H9 (cell line): ENCODE measurements around the gene SCUBE1. TPM values are rescaled to one million over a fixed set of nuclear protein-coding genes. Genes with fewer than 3 reads are reported as not detected.
A peak's percentile ranks its signal among the peaks of the same experiment; 100 is the strongest.

Experiments
- DNase-seq: peaks from one replicate; pipeline ENCODE4 v3.0.0-alpha.2; 2017
- H2AFZ ChIP-seq: one replicate; pipeline ENCODE4 v1.6.1; 2013; ENCODE audit warnings: mild to moderate bottlenecking, low read length, control low read depth, moderate library complexity
- H2AK5ac ChIP-seq: 2 replicates; pipeline ENCODE4 v1.6.1; 2013; ENCODE audit warnings: low read length, control low read depth, mixed read lengths; ENCODE audit not compliant: insufficient read length
- H2BK120ac ChIP-seq: one replicate; pipeline ENCODE4 v1.6.1; 2013; ENCODE audit warnings: low read depth, mild to moderate bottlenecking, low read length, control low read depth, inconsistent platforms; ENCODE audit not compliant: poor library complexity, severe bottlenecking
- H2BK12ac ChIP-seq: 2 replicates; pipeline ENCODE4 v1.6.1; 2013; ENCODE audit warnings: low read length, control low read depth, mixed read lengths, low read depth; ENCODE audit not compliant: insufficient read length
- H2BK15ac ChIP-seq: 2 replicates; pipeline ENCODE4 v1.6.1; 2013; ENCODE audit warnings: low read depth, low read length, control low read depth
- H2BK20ac ChIP-seq: one replicate; pipeline ENCODE4 v1.6.1; 2013; ENCODE audit warnings: low read depth, mild to moderate bottlenecking, low read length, control low read depth, inconsistent platforms; ENCODE audit not compliant: poor library complexity, severe bottlenecking
- H2BK5ac ChIP-seq: 2 replicates; pipeline ENCODE4 v1.6.1; 2013; ENCODE audit warnings: low read length, control low read depth, mixed read lengths; ENCODE audit not compliant: insufficient read length
- H3K14ac ChIP-seq: 2 replicates; pipeline ENCODE4 v1.6.1; 2013; ENCODE audit warnings: low read length, control low read depth; ENCODE audit not compliant: insufficient read depth
- H3K18ac ChIP-seq: 2 replicates; pipeline ENCODE4 v1.6.1; 2013; ENCODE audit warnings: low read depth, mild to moderate bottlenecking, mixed read lengths, low read length, control low read depth; ENCODE audit not compliant: insufficient read length
- H3K23ac ChIP-seq: 2 replicates; pipeline ENCODE4 v1.6.1; 2013; ENCODE audit warnings: low read length, control low read depth, mixed read lengths, low read depth; ENCODE audit not compliant: insufficient read length
- H3K23me2 ChIP-seq: 2 replicates; pipeline ENCODE4 v1.6.1; 2013; ENCODE audit warnings: low read depth, mild to moderate bottlenecking, mixed read lengths, low read length, control low read depth; ENCODE audit not compliant: insufficient read length, poor library complexity, severe bottlenecking
- H3K27ac ChIP-seq: 2 replicates; pipeline ENCODE4 v1.5.1; 2013; ENCODE audit warnings: low read length, control low read depth, mixed read lengths, low read depth; ENCODE audit not compliant: insufficient read length
- H3K27me3 ChIP-seq: 2 replicates; pipeline ENCODE4 v1.6.1; 2013; ENCODE audit warnings: low read length, control low read depth, inconsistent platforms; ENCODE audit not compliant: insufficient read depth
- H3K4ac ChIP-seq: 2 replicates; pipeline ENCODE4 v1.6.1; 2013; ENCODE audit warnings: low read depth, mild to moderate bottlenecking, control low read depth, inconsistent platforms, low read length, moderate library complexity
- H3K4me1 ChIP-seq: 2 replicates; pipeline ENCODE4 v1.6.1; 2013; ENCODE audit warnings: low read length, control low read depth, inconsistent platforms; ENCODE audit not compliant: insufficient read depth
- H3K4me2 ChIP-seq: 2 replicates; pipeline ENCODE4 v1.6.1; 2013; ENCODE audit warnings: low read length, control low read depth, mixed read lengths; ENCODE audit not compliant: insufficient read length, insufficient read depth
- H3K56ac ChIP-seq: 2 replicates; pipeline ENCODE4 v1.6.1; 2013; ENCODE audit warnings: low read depth, mild to moderate bottlenecking, mixed read lengths, low read length, control low read depth; ENCODE audit not compliant: insufficient read length
- H3K79me1 ChIP-seq: 2 replicates; pipeline ENCODE4 v1.6.1; 2013; ENCODE audit warnings: low read depth, mild to moderate bottlenecking, moderate library complexity, low read length, control low read depth, inconsistent platforms; ENCODE audit not compliant: insufficient read depth, poor library complexity, severe bottlenecking
- H3K79me2 ChIP-seq: 2 replicates; pipeline ENCODE4 v1.6.1; 2013; ENCODE audit warnings: low read length, control low read depth, inconsistent platforms; ENCODE audit not compliant: insufficient read depth
- H3K9ac ChIP-seq: 2 replicates; pipeline ENCODE4 v1.6.1; 2013; ENCODE audit warnings: low read length, control low read depth, mixed read lengths; ENCODE audit not compliant: insufficient read length; ENCODE audit errors: extremely low read depth
- H3K9me3 ChIP-seq: one replicate; pipeline ENCODE4 v1.6.1; 2013; ENCODE audit warnings: low read depth, low read length, inconsistent platforms; ENCODE audit not compliant: control insufficient read depth
- H3T11ph ChIP-seq: one replicate; pipeline ENCODE4 v1.6.1; 2013; ENCODE audit warnings: mild to moderate bottlenecking, low read length, control low read depth, inconsistent platforms
- H4K20me1 ChIP-seq: one replicate; pipeline ENCODE4 v1.6.1; 2013; ENCODE audit not compliant: control insufficient read depth, insufficient read length, insufficient read depth
- H4K5ac ChIP-seq: 2 replicates; pipeline ENCODE4 v1.6.1; 2013; ENCODE audit warnings: low read depth, mild to moderate bottlenecking, mixed read lengths, low read length, control low read depth; ENCODE audit not compliant: insufficient read length
- H4K8ac ChIP-seq: replicated peaks from 2 replicates; pipeline ENCODE4 v1.6.1; 2013; ENCODE audit warnings: low read length, control low read depth, mixed read lengths, low read depth; ENCODE audit not compliant: insufficient read length
- H4K91ac ChIP-seq: 2 replicates; pipeline ENCODE4 v1.6.1; 2013; ENCODE audit warnings: low read depth, mild to moderate bottlenecking, moderate library complexity, mixed read lengths, low read length, control low read depth; ENCODE audit not compliant: insufficient read length
- H3K27ac Mint-ChIP-seq, 3 experiments: 2 replicates in 2 of 3; 3 replicates in 1 of 3; pipeline ENCODE4 v1.8.0; 2020 to 2021; ENCODE audit warnings: mixed read lengths in 3 of 3, mild to moderate bottlenecking in 1 of 3, moderate library complexity in 1 of 3
- H3K27me3 Mint-ChIP-seq: 2 replicates; pipeline ENCODE4 v1.8.0; 2021; ENCODE audit warnings: low read depth, mild to moderate bottlenecking, moderate library complexity, mixed read lengths
- H3K36me3 Mint-ChIP-seq, 3 experiments: 2 replicates in 2 of 3; 3 replicates in 1 of 3; pipeline ENCODE4 v1.8.0; 2020 to 2021; ENCODE audit warnings: low read depth in 3 of 3, mixed read lengths in 3 of 3; ENCODE audit not compliant: insufficient read depth in 1 of 3
- H3K4me1 Mint-ChIP-seq, 2 experiments: 2 replicates each; pipeline ENCODE4 v1.8.0; 2020; ENCODE audit warnings: mixed read lengths in 2 of 2
- H3K4me3 Mint-ChIP-seq, 2 experiments: 2 replicates in 1 of 2; 3 replicates in 1 of 2; pipeline ENCODE4 v1.8.0; 2020 to 2021; ENCODE audit warnings: mild to moderate bottlenecking in 2 of 2, mixed read lengths in 2 of 2, moderate library complexity in 1 of 2
- H3K9me3 Mint-ChIP-seq, 2 experiments: 2 replicates in 1 of 2; 3 replicates in 1 of 2; pipeline ENCODE4 v1.8.0; 2020; ENCODE audit warnings: mild to moderate bottlenecking in 2 of 2, mixed read lengths in 2 of 2, moderate library complexity in 1 of 2
- CTCF ChIP-seq: fragments of 200-600 bp; sonication (generic); conservative IDR thresholded peaks from 3 replicates; pipeline ENCODE4 v1.8.0; 2021; ENCODE audit warnings: antibody characterized with exemption, mild to moderate bottlenecking
- WGBS: extraction: QIAGEN DNeasy Blood & Tissue Kit; methylation state at CpG from one replicate; pipeline ENCODE4 v1.1.7; 2013; ENCODE audit warnings: missing lambda C conversion rate, low lambda C conversion rate, mixed read lengths; ENCODE audit not compliant: insufficient read length; ENCODE audit errors: extremely low coverage; 5-methylcytosine and 5-hydroxymethylcytosine counted together
- total RNA-seq: library from RNA; stranded (reverse); gene quantifications from 2 replicates; pipeline ENCODE4 v1.2.1, GENCODE V29; 2021

The SCUBE1 gene
- total RNA-seq, 1 experiment from 2014 or later = 1.2 TPM

GRCh38 chr22:43270949-43271348, 72.2 kb downstream of the SCUBE1 start:
- Histone ChIP-seq H3K9ac (no peak overlapping the region), H3K9me3 (no peaks in the 10 kb centered on the region), H3K79me1 (no peaks in the 10 kb centered on the region), H2BK15ac (no peak overlapping the region), H4K91ac (no peak overlapping the region), H4K5ac (no peak overlapping the region), H3K79me2 (no peaks in the 10 kb centered on the region), H2BK5ac (no peak overlapping the region), H3K27ac (no peak overlapping the region), H3K4me2 (no peak overlapping the region), H3K4ac (no peak overlapping the region), H2BK120ac (no peak overlapping the region), H3K18ac (no peak overlapping the region), H2AFZ (no peak overlapping the region), H3K56ac (no peak overlapping the region), H2BK20ac (no peak overlapping the region), H4K8ac (no peak overlapping the region), H2BK12ac (no peak overlapping the region), H3K14ac (no peak overlapping the region), H4K20me1 (no peaks in the 10 kb centered on the region), H3K23ac (no peak overlapping the region), H3T11ph (no peak overlapping the region), H3K4me1 (peaks cover 7% of the 10 kb centered on the region; the same call in 1 of the 2 replicates), H3K23me2 (no peaks in the 10 kb centered on the region), H3K27me3 (no peaks in the 10 kb centered on the region), H2AK5ac (no peak overlapping the region)
- Mint-ChIP-seq H3K27me3 (peaks cover 17% of the 10 kb centered on the region), H3K4me1 (peaks cover 17 to 34% of the 10 kb centered on the region in 2 experiments), H3K36me3 (no peaks in the 10 kb centered on the region; a peak in 1 of 7 replicates), H3K4me3 (no peak overlapping the region), H3K27ac (peak overlapping the region in 1 of 3 experiments; percentile 6; a peak in 2 of 7 replicates), H3K9me3 (no peaks in the 10 kb centered on the region)
- no CpG with 5 or more reads among the region's 7 CpGs for WGBS
- TF ChIP-seq CTCF = no peak
- no peak for DNase-seq
